Measurements from ENCODE around the gene LGALS7B. TPM values are rescaled to one million over a fixed set of nuclear protein-coding genes. Genes with fewer than 3 reads are reported as not detected.

LGALS7B gene
- total and polyA plus RNA-seq, 2 of the 8 experiments (the other 6 are each of a cell fraction or from before 2014, with no cell fraction given): 3.6 TPM; not detected in 1

- Histone ChIP-seq H2BK20ac (ENCODE audit: low read length) (no peak overlapping the region), H2BK15ac (ENCODE audit: low read length) (no peak overlapping the region), H2AK5ac (ENCODE audit: low read depth, low read length) (no peak overlapping the region), H4K8ac (ENCODE audit: extremely low read depth, insufficient read depth, low read length) (no peak overlapping the region), H3K36me3 (ENCODE audit: control insufficient read depth in 2 of 4, insufficient read depth in 4 of 4, low read length in 3 of 4) (no peaks in the 10 kb centered on the region), H2AFZ (ENCODE audit: low read length) (peak overlapping the region; percentile 49; the same call in 1 of the 2 replicates), H4K20me1 (replicated peaks in 1 of 2; ENCODE audit: control insufficient read depth in 1 of 2, insufficient read depth in 2 of 2, low read length in 2 of 2) (no peaks in the 10 kb centered on the region), H3K23me2 (ENCODE audit: low read depth, low read length) (no peaks in the 10 kb centered on the region), H3K27ac (ENCODE audit: low read depth, low read length) (no peak overlapping the region), H3K4me3 (ENCODE audit: extremely low read depth in 1 of 4, insufficient read depth in 2 of 4, low read depth in 3 of 4, low read length in 4 of 4) (no peak overlapping the region), H3K56ac (replicated peaks; ENCODE audit: insufficient read length, low read depth, low read length) (no peak overlapping the region), H2BK12ac (ENCODE audit: low read depth, low read length) (no peak overlapping the region), H3K18ac (ENCODE audit: extremely low read depth, low read length) (no peak overlapping the region; the same call in 1 of the 2 replicates), H3K4me1 (replicated peaks in 1 of 4; ENCODE audit: control insufficient read depth in 3 of 4, insufficient read depth in 4 of 4, low read length in 3 of 4) (no peaks in the 10 kb centered on the region; a peak in 1 of 7 replicates), H3K79me1 (ENCODE audit: low read depth, low read length) (no peaks in the 10 kb centered on the region), H3K4me2 (ENCODE audit: insufficient read depth in 1 of 2, low read depth in 2 of 2, low read length in 2 of 2) (no peak overlapping the region), H2BK5ac (ENCODE audit: low read depth, low read length) (no peak overlapping the region), H3K23ac (ENCODE audit: insufficient read length) (no peak overlapping the region), H4K91ac (replicated peaks; ENCODE audit: insufficient read length, low read length) (no peak overlapping the region), H3K79me2 (ENCODE audit: control insufficient read depth in 1 of 2, insufficient read depth in 2 of 2, low read length in 2 of 2) (no peaks in the 10 kb centered on the region), H3K14ac (ENCODE audit: insufficient read length) (no peak overlapping the region), H4K5ac (ENCODE audit: insufficient read length, low read depth, low read length) (no peak overlapping the region), H3K9me3 (ENCODE audit: insufficient read depth in 2 of 2, low read depth in 1 of 2, low read length in 1 of 2) (no peaks in the 10 kb centered on the region), H3K9ac (replicated peaks in 1 of 4; ENCODE audit: extremely low read depth in 1 of 4, low read depth in 3 of 4, low read length in 3 of 4) (no peak overlapping the region), H2BK120ac (replicated peaks; ENCODE audit: low read depth, low read length) (no peak overlapping the region), H3K4ac (replicated peaks; ENCODE audit: insufficient read length, low read depth, low read length) (no peak overlapping the region), H3K27me3 (replicated peaks in 1 of 4; ENCODE audit: control insufficient read depth in 3 of 4, extremely low read depth in 1 of 4, insufficient read depth in 3 of 4, low read length in 3 of 4) (no peaks in the 10 kb centered on the region)
- 92% methylated on average over 11 of the region's 11 CpGs; no CpG with 5 or more reads in 1 of the 2 experiments for WGBS, 2 experiments (ENCODE audit: extremely low coverage in 1 of 2, insufficient coverage in 1 of 2, insufficient read length in 1 of 2, insufficient replicate concordance in 2 of 2, low coverage in 1 of 2, low lambda C conversion rate in 2 of 2, missing lambda C conversion rate in 1 of 2)
- DNase-seq (ENCODE audit: low read depth in 1 of 2, low spot score in 2 of 2) (no peak), FAIRE-seq (no peak)
- TF ChIP-seq, protein P1, sequence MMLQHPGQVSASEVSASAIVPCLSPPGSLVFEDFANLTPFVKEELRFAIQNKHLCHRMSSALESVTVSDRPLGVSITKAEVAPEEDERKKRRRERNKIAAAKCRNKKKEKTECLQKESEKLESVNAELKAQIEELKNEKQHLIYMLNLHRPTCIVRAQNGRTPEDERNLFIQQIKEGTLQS (IDR thresholded peaks at IDR 0.05; ENCODE audit: insufficient read depth, low read depth, low read length): no peak
- TF ChIP-seq RAD21 (IDR thresholded peaks at IDR 0.05 in 1 of 2, conservative IDR thresholded peaks at IDR 0.05 in 1 of 2; ENCODE audit: low read depth in 2 of 2, low read length in 2 of 2) (no peak), JUND (IDR thresholded peaks at IDR 0.05; ENCODE audit: low read length) (no peak), NRF1 (IDR thresholded peaks at IDR 0.05; ENCODE audit: low read depth, low read length) (no peak), BRCA1 (IDR thresholded peaks at IDR 0.05; ENCODE audit: low read depth, low read length) (no peak), SIN3A (conservative IDR thresholded peaks at IDR 0.05 in 1 of 2, IDR thresholded peaks at IDR 0.05 in 1 of 2; ENCODE audit: low read depth in 1 of 2, low read length in 2 of 2) (no peak), NANOG (IDR thresholded peaks at IDR 0.05; ENCODE audit: insufficient read depth, low read depth, low read length, poor library complexity, severe bottlenecking) (no peak), KDM4A (IDR thresholded peaks at IDR 0.05; ENCODE audit: low read depth, low read length, severe bottlenecking) (no peak), MAFK (IDR thresholded peaks at IDR 0.05; ENCODE audit: low read depth, low read length) (no peak), SP4 (IDR thresholded peaks at IDR 0.05; ENCODE audit: low read length) (no peak)
- POLR2A ChIA-PET (ENCODE audit: partially characterized antibody): interaction anchor here (0.9 to 1.0 kb wide), 2 partner anchors 53 to 54 kb away, joined by 3 to 4 read pairs; no protein-coding TSS in a partner anchor
- CTCF ChIA-PET (ENCODE audit: partially characterized antibody): interaction anchor here (0.6 to 1.9 kb wide), 3 partner anchors 17 to 101 kb away, joined by 3 to 8 read pairs (median 7); no protein-coding TSS in a partner anchor
Observed at GRCh38 chr19:38786572-38787265, 2.3 kb upstream of the LGALS7B start.
